Natural killer cell (primary cell): ENCODE data around the gene FOXRED1. TPM values are rescaled to one million over a fixed set of nuclear protein-coding genes. Genes with fewer than 3 reads are reported as not detected.

Experiments
- ATAC-seq, 3 donors: fragments of 150-1000 bp in 2 of 3; fragments of 200-7000 bp in 1 of 3; cut with Tn5 transposase; 1 replicate in 1 of 3; 2 replicates in 2 of 3; pipeline ENCODE4 v1.10.0; 2021; ENCODE audit warnings: mild to moderate bottlenecking in 2 of 3, moderate library complexity in 2 of 3
- DNase-seq, 2 donors: peaks; one replicate each; pipeline versions ENCODE4 v3.0.0 to v3.0.0-alpha.2; 2013 to 2021; ENCODE audit warnings: mixed read lengths in 1 of 2
- H3K27ac ChIP-seq: one replicate; pipeline ENCODE4 v1.5.1; 2013; ENCODE audit warnings: mild to moderate bottlenecking, low read length
- H3K27me3 ChIP-seq: one replicate; pipeline ENCODE4 v1.6.1; 2013; ENCODE audit warnings: low read length; ENCODE audit not compliant: control insufficient read depth, insufficient read depth
- H3K36me3 ChIP-seq: one replicate; pipeline ENCODE4 v1.6.1; 2013; ENCODE audit warnings: low read length; ENCODE audit not compliant: control insufficient read depth, insufficient read depth
- H3K4me1 ChIP-seq: one replicate; pipeline ENCODE4 v1.6.1; 2013; ENCODE audit warnings: low read length; ENCODE audit not compliant: control insufficient read depth, insufficient read depth
- H3K4me3 ChIP-seq: one replicate; pipeline ENCODE4 v1.5.1; 2013; ENCODE audit warnings: low read length
- H3K9me3 ChIP-seq: one replicate; pipeline ENCODE4 v1.6.1; 2013; ENCODE audit warnings: low read length; ENCODE audit not compliant: control insufficient read depth, insufficient read depth
- H3K27ac Mint-ChIP-seq, 2 donors: one replicate each; pipeline ENCODE4 v1.8.0; 2022; ENCODE audit warnings: mild to moderate bottlenecking in 2 of 2, mixed read lengths in 2 of 2, moderate library complexity in 1 of 2
- H3K27me3 Mint-ChIP-seq, 2 donors: one replicate each; pipeline ENCODE4 v1.8.0; 2022; ENCODE audit warnings: low read depth in 2 of 2, mixed read lengths in 2 of 2
- H3K36me3 Mint-ChIP-seq: one replicate; pipeline ENCODE4 v1.8.0; 2022; ENCODE audit warnings: mixed read lengths
- H3K4me1 Mint-ChIP-seq, 2 donors: one replicate each; pipeline ENCODE4 v1.8.0; 2022; ENCODE audit warnings: mixed read lengths in 2 of 2
- H3K4me3 Mint-ChIP-seq: one replicate; pipeline ENCODE4 v1.8.0; 2022; ENCODE audit warnings: mild to moderate bottlenecking, moderate library complexity, mixed read lengths
- H3K9me3 Mint-ChIP-seq, 2 donors: one replicate each; pipeline ENCODE4 v1.8.0; 2022; ENCODE audit warnings: mixed read lengths in 2 of 2
- WGBS: methylation state at CpG from one replicate; pipeline ENCODE4 v1.1.7; 2013; ENCODE audit warnings: missing lambda C conversion rate; ENCODE audit not compliant: insufficient coverage; 5-methylcytosine and 5-hydroxymethylcytosine counted together
- intact Hi-C: fragments of 100-400 bp; cut with micrococcal nuclease; formaldehyde crosslinking; loops from one replicate; pipeline ENCODE4 v1.14.2; 2022
- total RNA-seq, 4 donors: library from RNA; stranded (reverse); fragments of 120-200 nt in 1 of 4; gene quantifications; one replicate each; pipeline versions ENCODE4 v1.2.3 to v1.2.4, GENCODE V29; 2013 to 2022
- TF ChIP-seq, protein P1 (sequence below): fragments of 200-600 bp; IDR thresholded peaks from one replicate; pipeline ENCODE4 v1.8.0; 2022; ENCODE audit warnings: antibody characterized with exemption

FOXRED1 gene
- total RNA-seq, 3 donors from 2014 or later (not counting 1 experiment from before 2014, with no cell fraction given), result 31.1 to 37.9 (median 31.3) TPM

DNA sequence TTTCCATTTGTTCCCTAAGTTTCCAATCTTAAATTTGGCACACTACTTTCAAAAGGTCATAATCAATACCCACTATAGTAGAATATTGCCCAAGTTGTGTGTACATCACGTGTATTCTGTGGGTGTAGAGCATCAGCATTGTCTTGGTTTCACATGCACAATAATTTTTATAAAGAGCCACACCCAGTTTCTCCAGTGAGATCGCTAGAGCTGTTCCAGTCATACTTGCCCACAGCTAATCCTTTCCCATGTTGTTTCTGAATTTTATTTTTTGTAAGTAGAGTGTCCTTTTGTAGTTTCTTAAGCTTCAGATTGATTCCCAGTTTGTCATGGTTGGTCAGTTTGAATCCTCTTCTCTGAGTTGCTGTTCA lies 43.7 kb upstream of the FOXRED1 start:
- no peaks in the 10 kb centered on the region for H3K27me3 Mint-ChIP-seq
- ATAC-seq (no peak), DNase-seq (no peak)
- TF ChIP-seq, protein P1, sequence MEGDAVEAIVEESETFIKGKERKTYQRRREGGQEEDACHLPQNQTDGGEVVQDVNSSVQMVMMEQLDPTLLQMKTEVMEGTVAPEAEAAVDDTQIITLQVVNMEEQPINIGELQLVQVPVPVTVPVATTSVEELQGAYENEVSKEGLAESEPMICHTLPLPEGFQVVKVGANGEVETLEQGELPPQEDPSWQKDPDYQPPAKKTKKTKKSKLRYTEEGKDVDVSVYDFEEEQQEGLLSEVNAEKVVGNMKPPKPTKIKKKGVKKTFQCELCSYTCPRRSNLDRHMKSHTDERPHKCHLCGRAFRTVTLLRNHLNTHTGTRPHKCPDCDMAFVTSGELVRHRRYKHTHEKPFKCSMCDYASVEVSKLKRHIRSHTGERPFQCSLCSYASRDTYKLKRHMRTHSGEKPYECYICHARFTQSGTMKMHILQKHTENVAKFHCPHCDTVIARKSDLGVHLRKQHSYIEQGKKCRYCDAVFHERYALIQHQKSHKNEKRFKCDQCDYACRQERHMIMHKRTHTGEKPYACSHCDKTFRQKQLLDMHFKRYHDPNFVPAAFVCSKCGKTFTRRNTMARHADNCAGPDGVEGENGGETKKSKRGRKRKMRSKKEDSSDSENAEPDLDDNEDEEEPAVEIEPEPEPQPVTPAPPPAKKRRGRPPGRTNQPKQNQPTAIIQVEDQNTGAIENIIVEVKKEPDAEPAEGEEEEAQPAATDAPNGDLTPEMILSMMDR, result no peak
- Histone ChIP-seq H3K9me3 (no peaks in the 10 kb centered on the region), H3K27ac (no peak overlapping the region), H3K36me3 (peaks cover 3% of the 10 kb centered on the region), H3K4me3 (no peak overlapping the region), H3K27me3 (no peaks in the 10 kb centered on the region), H3K4me1 (no peaks in the 10 kb centered on the region)
- peaks cover 10 to 17% of the 10 kb centered on the region in 2 donors for H3K4me1 Mint-ChIP-seq
- H3K27ac Mint-ChIP-seq, result no peak overlapping the region
- no peak overlapping the region for H3K4me3 Mint-ChIP-seq
- H3K36me3 Mint-ChIP-seq, result no peaks in the 10 kb centered on the region
- no peaks in the 10 kb centered on the region for H3K9me3 Mint-ChIP-seq
- intact Hi-C loops, result no loop called here
- WGBS, result 94% methylated on average over 2 of the region's 2 CpGs

DNA sequence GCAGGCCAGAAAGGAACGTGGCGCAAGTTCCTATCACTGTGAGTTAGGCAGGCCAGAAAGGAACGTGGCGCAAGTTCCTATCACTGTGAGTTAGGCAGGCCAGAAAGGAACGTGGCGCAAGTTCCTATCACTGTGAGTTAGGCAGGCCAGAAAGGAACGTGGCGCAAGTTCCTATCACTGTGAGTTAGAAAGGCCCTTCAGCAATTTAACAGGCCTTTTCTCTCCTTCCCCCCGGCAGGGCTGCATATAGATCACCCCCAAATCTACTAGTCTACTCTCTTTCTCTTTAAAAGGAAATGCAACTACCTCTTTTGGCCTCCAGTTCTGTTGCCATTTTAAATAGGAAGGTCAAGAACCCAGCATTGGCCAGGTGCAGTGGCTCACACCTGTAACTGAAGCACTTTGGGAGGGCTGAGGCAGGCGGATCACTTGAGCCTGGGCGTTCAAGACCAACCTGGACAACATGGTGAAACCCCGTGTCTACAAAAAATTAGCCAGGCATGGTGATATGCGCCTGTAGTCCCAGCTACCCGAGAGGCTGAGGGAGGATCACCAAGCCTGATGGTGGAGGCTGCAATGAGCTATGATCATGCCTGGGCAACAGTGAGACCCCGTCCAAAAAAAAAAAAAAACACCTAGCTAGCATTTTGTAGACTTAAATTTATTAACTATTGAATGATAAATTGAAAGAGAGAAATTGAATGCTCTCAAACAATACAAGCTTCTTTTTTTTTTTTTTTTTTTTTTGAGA lies 42.4 kb upstream of the FOXRED1 start:
- Histone ChIP-seq H3K9me3 (no peaks in the 10 kb centered on the region), H3K36me3 (peaks cover 3% of the 10 kb centered on the region), H3K4me1 (no peaks in the 10 kb centered on the region), H3K27ac (no peak overlapping the region), H3K27me3 (no peaks in the 10 kb centered on the region), H3K4me3 (no peak overlapping the region)
- DNase-seq, result no peak
- Mint-ChIP-seq H3K9me3 (no peaks in the 10 kb centered on the region), H3K4me1 (peaks cover 9 to 17% of the 10 kb centered on the region in 2 donors), H3K27me3 (no peaks in the 10 kb centered on the region), H3K27ac (no peak overlapping the region), H3K36me3 (no peaks in the 10 kb centered on the region), H3K4me3 (no peak overlapping the region)
- 97% methylated on average over 8 of the region's 15 CpGs for WGBS
- TF ChIP-seq, protein P1, result no peak
- no peak for ATAC-seq
- intact Hi-C loops, result no loop called here

DNA sequence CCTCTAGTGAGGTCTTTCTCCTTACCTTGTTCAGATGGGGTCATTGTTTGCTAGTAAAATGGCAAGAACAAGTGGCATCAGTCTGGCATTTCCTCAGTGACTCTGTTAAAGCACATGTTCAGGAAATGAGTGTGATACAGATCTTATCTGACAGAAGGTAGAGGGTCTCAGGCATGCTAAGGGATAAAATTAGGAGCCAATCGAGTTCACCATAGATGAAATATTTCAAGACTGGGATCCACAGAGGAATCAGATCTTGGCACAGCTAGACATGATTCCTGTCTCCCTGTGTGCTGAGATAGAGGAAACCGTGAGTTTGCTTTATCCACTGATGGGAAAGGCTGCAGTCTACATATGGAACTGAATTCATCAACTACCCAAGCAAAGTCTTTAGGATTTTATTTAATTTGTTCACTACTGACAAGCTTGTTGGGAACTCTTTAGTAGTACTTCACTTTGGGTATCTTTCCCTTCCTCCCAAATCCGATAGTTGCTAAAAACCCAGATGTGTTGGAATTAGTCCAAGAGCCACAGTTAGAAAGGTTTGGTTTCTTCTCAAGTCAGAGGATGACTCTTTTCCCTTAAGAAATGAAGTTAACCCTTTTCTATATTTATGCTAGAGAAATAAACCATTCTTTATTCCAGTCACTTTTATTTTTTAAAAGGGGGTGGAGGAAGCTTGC lies 39.0 kb upstream of the FOXRED1 start:
- no peaks in the 10 kb centered on the region for H3K27me3 Mint-ChIP-seq
- H3K4me1 Mint-ChIP-seq, result peaks cover 4 to 7% of the 10 kb centered on the region in 2 donors
- no peak overlapping the region for H3K27ac Mint-ChIP-seq

More for the DNA sequence above, 39.0 kb upstream of the FOXRED1 start:
- no peak overlapping the region for H3K4me3 ChIP-seq
- intact Hi-C loops, result no loop called here
- H3K9me3 ChIP-seq, result no peaks in the 10 kb centered on the region
- Mint-ChIP-seq H3K4me3 (no peak overlapping the region), H3K36me3 (no peaks in the 10 kb centered on the region), H3K9me3 (no peaks in the 10 kb centered on the region)
- no peaks in the 10 kb centered on the region for H3K27me3 ChIP-seq
- no peak for DNase-seq
- H3K27ac ChIP-seq, result no peak overlapping the region
- ATAC-seq, result no peak
- H3K36me3 ChIP-seq, result peaks cover 3% of the 10 kb centered on the region
- H3K4me1 ChIP-seq, result no peaks in the 10 kb centered on the region
- TF ChIP-seq, protein P1, result no peak
- WGBS, result 69% methylated on average over 2 of the region's 3 CpGs
